ENCODE data around the gene AVEN.

Gene AVEN

DNA sequence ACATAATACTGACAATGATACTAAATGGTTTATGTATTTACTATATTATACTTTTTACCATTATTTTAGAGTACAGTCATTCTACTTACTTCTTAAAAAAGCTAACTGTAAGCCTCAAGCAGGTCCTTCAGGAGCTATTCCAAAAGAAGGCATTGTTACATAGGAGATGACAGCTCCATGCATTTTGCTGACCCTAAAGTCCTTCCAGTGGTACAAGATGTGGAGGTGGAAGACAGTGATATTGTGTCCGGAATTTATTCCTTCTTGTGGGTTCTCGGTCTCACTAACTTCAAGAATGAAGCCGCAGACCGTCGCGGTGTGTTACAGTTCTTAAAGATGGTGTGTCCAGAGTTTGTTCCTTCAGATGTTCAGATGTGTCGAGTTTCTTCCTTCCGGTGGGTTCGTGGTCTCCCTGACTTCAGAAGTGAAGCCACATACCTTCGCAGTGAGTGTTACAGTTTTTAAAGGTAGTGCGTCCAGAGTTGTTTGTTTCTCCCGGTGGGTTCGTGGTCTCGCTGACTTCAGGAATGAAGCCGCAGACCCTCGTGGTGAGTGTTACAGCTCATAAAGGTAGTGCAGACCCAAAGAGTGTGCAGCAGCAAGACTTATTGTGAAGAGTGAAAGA, 20.9 kb downstream of the AVEN start:
- H3K27ac ChIP-seq: no peak overlapping the region
- TF ChIP-seq CTCF (conservative IDR thresholded peaks at IDR 0.05): no peak

- H3K27ac ChIP-seq: no peak overlapping the region
- TF ChIP-seq CTCF (conservative IDR thresholded peaks at IDR 0.05): no peak
Observed at GRCh38 chr15:34014556-34014955, 24.4 kb downstream of the AVEN start.

GRCh38 chr15:34013746-34014145, 25.3 kb downstream of the AVEN start:
- no peak overlapping the region for H3K27ac ChIP-seq
- no peak for TF ChIP-seq CTCF (conservative IDR thresholded peaks at IDR 0.05)

DNA sequence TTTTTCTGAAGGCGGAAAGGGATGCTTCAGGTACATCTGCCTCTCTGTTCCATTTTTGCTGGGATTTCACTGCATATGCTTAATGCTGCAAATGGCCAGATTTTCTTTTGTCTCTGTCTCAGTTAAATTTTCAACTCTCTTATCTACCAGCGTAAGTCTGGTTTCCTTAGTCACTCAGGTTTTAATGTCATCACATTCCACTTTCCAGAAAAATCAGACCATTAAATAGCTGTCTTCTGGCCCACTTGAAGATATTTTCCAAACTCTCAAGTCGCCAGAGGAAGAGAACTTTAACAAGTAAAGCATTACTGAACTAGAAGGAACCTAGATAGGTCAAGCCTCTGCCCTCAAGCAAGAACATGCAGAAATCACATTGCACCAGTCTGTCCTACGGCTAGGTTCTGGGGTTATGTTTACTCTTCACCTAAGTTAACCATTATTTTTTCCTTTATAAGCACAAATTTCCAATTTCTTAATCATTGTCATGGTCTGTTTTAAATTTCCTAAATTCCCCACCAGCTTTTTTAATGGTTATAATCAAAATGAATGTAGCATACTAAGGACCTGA, 26.5 kb downstream of the AVEN start:
- H3K27ac ChIP-seq: no peak overlapping the region
- no peak for TF ChIP-seq CTCF (conservative IDR thresholded peaks at IDR 0.05)

GRCh38 chr15:34011481-34011880, 27.5 kb downstream of the AVEN start:
- no peak for TF ChIP-seq CTCF (conservative IDR thresholded peaks at IDR 0.05)
- no peak overlapping the region for H3K27ac ChIP-seq

- no peak for TF ChIP-seq CTCF (conservative IDR thresholded peaks at IDR 0.05)
- H3K27ac ChIP-seq: no peak overlapping the region
Observed at GRCh38 chr15:34010921-34011320, 28.1 kb downstream of the AVEN start.

- no peak for TF ChIP-seq CTCF (conservative IDR thresholded peaks at IDR 0.05)
- no peak overlapping the region for H3K27ac ChIP-seq
Observed at GRCh38 chr15:34009656-34010055, 29.3 kb downstream of the AVEN start.
